Right ventricle myocardium superior (tissue), 1 donor: Measurements from ENCODE around the gene CTBP2. TPM values are rescaled to one million over a fixed set of nuclear protein-coding genes. Genes with fewer than 3 reads are reported as not detected.
"Not testable (repeated sequence)": the region's sequence is repeated elsewhere in the genome, so short reads cannot be mapped to it uniquely, and the experiment has no call there.

Experiments
- ATAC-seq: fragments of 200-7000 bp; cut with Tn5 transposase; one replicate; pipeline ENCODE4 v1.9.1; 2020; ENCODE audit warnings: mild to moderate bottlenecking; ENCODE audit not compliant: poor library complexity
- DNase-seq: peaks from one replicate; pipeline ENCODE4 v3.0.0-alpha.2; 2020
- intact Hi-C: fragments of 100-400 bp; cut with DNase I; formaldehyde crosslinking; loops from one replicate; pipeline ENCODE4 v1.11.2; 2022
- total RNA-seq: library from RNA; stranded (reverse); fragmentation: NEBNext Ultra II Directional; extraction: Animal tissue kit (Norgen Biotek cat#: 25700); gene quantifications from one replicate; pipeline ENCODE4 v1.2.1, GENCODE V29; 2021
- donor health status: DM: no; HTN: yes; CAD: no; lungs with severe emphysema.

Gene CTBP2
- total RNA-seq, 1 donor from 2014 or later, result 29.4 TPM

DNA sequence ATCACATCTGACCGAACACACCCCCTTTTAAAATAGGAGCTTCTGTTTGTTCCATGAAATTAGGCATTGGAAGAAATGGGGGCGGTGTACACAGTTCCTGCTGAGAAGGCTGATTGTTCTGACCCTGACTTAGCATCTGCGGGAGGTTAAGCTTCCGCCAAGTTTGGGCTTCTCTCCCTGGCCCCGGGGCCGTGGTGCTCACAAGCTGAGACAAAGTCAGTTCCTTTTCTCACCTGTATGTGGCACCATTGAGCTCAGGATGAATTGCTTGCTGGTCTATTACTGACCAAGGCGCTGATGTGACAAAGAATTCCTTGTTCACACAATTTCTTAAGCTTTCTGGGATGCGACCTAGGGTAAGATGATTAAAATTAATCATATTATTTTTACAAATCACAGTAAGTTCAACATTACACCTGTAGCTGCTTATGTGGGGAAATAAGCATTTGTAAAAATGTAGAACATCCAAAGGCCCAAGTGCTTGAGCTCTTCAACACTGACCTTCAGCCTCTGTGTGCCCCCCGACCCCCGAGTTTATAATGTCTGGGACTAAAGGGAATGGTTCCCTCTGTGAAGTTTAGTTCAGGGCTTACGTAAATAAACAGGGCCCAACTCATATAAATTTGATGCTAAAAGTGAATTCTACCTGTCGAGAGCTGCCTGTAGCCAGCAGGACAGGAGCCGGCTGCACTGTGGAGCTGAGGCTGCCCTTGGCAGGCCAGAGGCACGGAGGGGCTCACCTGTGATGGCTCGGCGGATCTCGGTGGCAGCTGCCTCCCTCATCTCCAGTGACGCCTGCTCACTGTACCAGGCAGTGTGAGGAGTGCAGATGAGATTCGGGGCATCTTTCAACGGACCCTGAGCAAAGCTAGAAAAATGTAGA lies 167.7 kb downstream of the CTBP2 start:
- DNase-seq (peak; percentile 73), ATAC-seq (peak; percentile 80)
- intact Hi-C loops, result loop anchor here (10.0 kb wide), 1 partner anchor 52 kb away; no protein-coding TSS in a partner anchor

GRCh38 chr10:124991835-124992234 lies 168.5 kb downstream of the CTBP2 start:
- ATAC-seq, result no peak
- intact Hi-C loops, result loop anchor here (10.0 kb wide), 1 partner anchor 53 kb away; no protein-coding TSS in a partner anchor
- no peak for DNase-seq

GRCh38 chr10:124990671-124991625 lies 169.4 kb downstream of the CTBP2 start:
- DNase-seq, result no peak
- no peak for ATAC-seq
- intact Hi-C loops, result loop anchor here (10.0 kb wide), 1 partner anchor 54 kb away; no protein-coding TSS in a partner anchor

DNA sequence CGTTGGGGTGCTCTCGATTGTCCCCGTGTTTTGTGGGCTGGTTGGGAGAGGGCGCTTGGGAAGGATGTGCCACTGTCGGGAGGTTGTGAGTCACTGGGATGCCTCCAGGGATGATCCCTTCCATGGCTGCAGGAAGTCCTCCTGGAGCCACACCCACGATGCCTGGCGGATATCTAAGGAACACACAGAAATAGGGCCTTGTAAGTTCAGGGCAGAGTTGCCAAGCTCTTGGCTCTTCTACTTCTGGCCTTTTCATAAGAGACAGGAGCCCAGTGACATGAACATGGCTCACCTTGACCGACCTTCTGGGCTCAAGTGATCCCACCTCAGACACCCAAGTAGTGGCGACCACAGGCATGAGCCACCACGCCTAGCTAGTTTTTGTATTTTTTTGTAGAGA lies 170.8 kb downstream of the CTBP2 start:
- DNase-seq, result no peak
- intact Hi-C loops, result no loop called here
- ATAC-seq, result no peak

DNA sequence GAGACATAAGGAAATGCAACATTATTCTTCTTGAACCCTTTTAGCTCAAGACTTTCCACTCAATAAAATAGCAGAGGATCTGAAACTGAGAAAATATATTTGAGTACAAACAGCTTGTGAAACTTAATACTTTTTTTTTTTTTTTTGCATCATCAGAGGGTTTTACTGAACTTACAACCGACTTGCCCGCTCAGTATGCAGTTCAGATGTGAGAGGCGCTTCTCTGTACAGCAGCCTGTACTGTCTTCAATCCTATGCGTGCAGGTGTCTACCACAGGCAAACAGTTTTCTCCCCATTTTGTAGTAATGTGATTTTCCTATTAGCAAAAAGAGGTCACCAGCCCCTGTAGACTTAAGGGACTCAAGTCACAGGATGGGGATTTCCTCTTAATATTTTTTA lies 171.6 kb downstream of the CTBP2 start:
- ATAC-seq, DNase-seq, intact Hi-C loops: not testable (repeated sequence)

GRCh38 chr10:124987788-124988187 lies 172.6 kb downstream of the CTBP2 start:
- DNase-seq (no peak), ATAC-seq (no peak)
- intact Hi-C loops, result no loop called here

DNA sequence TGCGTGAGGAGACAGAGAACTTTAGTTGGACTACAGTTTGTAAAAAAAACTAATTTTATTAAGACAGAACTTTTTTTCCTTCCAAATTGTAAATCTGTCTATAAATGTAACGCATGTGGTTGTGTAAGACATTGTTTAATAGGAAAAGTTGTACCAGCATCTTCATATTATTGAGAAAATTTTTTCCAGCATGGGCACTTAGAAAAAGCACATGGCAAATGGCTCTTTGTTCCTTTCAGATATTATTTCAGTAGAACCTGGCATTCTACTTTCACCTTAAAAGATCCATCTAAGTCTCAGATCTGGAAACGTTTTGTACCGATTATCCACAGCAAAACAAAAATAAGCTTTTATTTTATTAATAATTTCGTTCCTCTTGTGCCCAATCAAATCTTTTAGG lies 175.2 kb downstream of the CTBP2 start:
- intact Hi-C loops, result no loop called here

DNA sequence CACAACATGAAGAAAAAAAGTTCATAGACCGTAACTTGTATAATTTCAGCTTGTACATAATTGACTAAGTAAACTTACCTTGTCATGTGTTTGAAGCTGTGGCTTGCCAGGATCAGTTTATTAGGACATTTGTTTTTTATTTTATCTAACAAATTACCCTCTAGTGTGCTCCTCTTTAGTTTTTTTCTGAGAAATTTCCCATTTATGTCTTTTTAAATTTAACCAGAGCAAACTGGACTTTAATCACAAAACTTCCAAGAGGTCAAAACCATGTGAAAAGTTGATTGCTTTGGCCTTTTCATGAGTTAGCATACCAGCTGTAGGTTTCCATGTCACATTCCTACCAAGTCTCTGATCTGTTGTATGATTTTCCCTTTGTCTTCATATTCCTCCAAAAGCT lies 176.0 kb downstream of the CTBP2 start:
- DNase-seq (no peak), ATAC-seq (no peak)
- intact Hi-C loops, result no loop called here

More for the DNA sequence above, 175.2 kb downstream of the CTBP2 start:
- DNase-seq, result no peak
- ATAC-seq, result no peak

GRCh38 chr10:124983321-124983720 lies 177.0 kb downstream of the CTBP2 start:
- ATAC-seq, result no peak
- no peak for DNase-seq
- intact Hi-C loops, result no loop called here

GRCh38 chr10:124978376-124978725 lies 182.0 kb downstream of the CTBP2 start:
- ATAC-seq, result peak; percentile 29
- intact Hi-C loops, result no loop called here

GRCh38 chr10:124977648-124978375 lies 182.6 kb downstream of the CTBP2 start:
- no peak for DNase-seq
- intact Hi-C loops, result no loop called here
- peak; percentile 70 for ATAC-seq

More at GRCh38 chr10:124978376-124978725, 182.0 kb downstream of the CTBP2 start:
- no peak for DNase-seq

DNA sequence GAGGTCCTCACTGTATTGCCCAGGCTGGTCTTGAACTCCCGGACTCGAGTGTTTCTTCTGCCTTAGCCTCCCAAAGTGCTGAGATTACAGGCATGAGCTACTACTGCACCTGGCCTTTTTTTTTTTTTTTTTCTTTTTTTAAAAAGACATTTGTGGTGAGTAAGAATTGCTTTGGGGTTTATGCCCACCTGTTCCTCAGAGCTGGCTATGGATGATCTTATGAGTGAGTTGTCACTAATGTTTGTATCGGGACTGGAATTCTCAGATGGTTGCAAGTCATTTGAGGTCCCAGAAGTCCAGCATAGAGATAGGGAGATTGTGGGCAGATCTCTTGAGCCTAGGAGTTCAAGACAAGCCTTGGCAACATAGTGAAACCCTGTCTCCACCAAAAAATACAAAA lies 183.2 kb downstream of the CTBP2 start:
- no peak for ATAC-seq
- no peak for DNase-seq
- intact Hi-C loops, result no loop called here

GRCh38 chr10:124975977-124976514 lies 184.3 kb downstream of the CTBP2 start:
- intact Hi-C loops, result no loop called here
- no peak for DNase-seq
- no peak for ATAC-seq

GRCh38 chr10:124974131-124974530 lies 186.2 kb downstream of the CTBP2 start:
- intact Hi-C loops, result no loop called here
- ATAC-seq, result no peak
- no peak for DNase-seq

- no peak for DNase-seq
- intact Hi-C loops, result no loop called here
- no peak for ATAC-seq
These were observed 187.7 kb downstream of the CTBP2 start for GRCh38 chr10:124972637-124973036.

DNA sequence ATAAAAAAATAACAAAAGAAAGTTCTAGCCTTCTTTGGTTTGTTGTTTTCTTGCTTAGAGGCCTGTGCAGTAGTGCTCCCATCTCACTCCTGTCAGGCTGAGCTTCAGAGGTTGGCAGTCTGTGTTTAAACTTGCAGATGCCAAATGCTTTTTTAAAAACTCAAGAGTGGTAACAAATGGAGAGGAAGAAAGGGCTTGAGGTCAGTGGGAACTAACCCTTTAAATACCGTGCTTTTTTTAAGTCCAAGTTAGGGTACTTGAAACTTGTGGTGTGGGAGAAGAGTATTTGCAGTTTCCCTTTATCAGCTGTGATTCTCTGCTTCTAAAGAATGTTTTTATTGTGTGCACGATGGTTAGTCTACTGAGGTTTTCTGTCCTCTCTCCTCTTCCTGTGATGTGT lies 189.1 kb downstream of the CTBP2 start:
- ATAC-seq (peak; percentile 72), DNase-seq (no peak)
- intact Hi-C loops, result no loop called here

- DNase-seq (no peak), ATAC-seq (no peak)
- intact Hi-C loops, result no loop called here
These were observed 193.1 kb downstream of the CTBP2 start for GRCh38 chr10:124967255-124967654.

DNA sequence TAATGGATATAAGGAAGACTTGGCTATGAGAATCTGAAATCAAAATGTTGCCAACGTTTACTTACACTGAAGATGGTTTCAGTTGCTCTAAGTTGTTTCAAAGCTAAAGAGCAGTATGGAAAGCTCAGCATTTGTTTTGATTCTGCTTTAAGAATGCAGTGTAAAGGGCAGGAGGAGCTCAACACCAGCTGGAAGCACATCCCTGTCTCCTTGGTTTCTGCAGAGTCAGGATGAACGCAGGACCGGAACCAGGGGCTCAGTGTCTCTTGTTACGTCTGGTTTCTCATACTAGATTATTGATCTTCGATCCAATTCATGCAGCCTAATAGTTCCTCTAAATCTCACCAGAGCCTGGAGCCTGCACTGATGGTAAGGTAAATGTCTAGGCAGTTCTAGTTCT lies 194.4 kb downstream of the CTBP2 start:
- DNase-seq (no peak), ATAC-seq (no peak)
- intact Hi-C loops, result no loop called here
